Effector memory CD8-positive, alpha-beta T cell (primary cell): ENCODE data around the gene RUSC1.

Experiments used
- ATAC-seq: fragments of 150-1000 bp; cut with Tn5 transposase; replicated peaks from 2 replicates; pipeline ENCODE4 v1.10.0; 2021; ENCODE audit warnings: mild to moderate bottlenecking, moderate library complexity
- DNase-seq, 3 experiments: peaks; one replicate each; pipeline ENCODE4 v3.0.0; 2021
- H3K27ac Mint-ChIP-seq, 2 donors: one replicate each; pipeline ENCODE4 v1.8.0; 2022; ENCODE audit warnings: mild to moderate bottlenecking in 2 of 2, mixed read lengths in 2 of 2, moderate library complexity in 2 of 2
- H3K27me3 Mint-ChIP-seq, 2 donors: one replicate each; pipeline ENCODE4 v1.8.0; 2022; ENCODE audit warnings: mixed read lengths in 2 of 2
- H3K36me3 Mint-ChIP-seq: one replicate; pipeline ENCODE4 v1.8.0; 2022; ENCODE audit warnings: mild to moderate bottlenecking, moderate library complexity, mixed read lengths; ENCODE audit not compliant: insufficient read depth
- H3K4me1 Mint-ChIP-seq, 2 donors: one replicate each; pipeline ENCODE4 v1.8.0; 2022; ENCODE audit warnings: low read depth in 2 of 2, mixed read lengths in 2 of 2
- H3K4me3 Mint-ChIP-seq, 2 donors: one replicate each; pipeline ENCODE4 v1.8.0; 2022; ENCODE audit warnings: mild to moderate bottlenecking in 2 of 2, mixed read lengths in 2 of 2, moderate library complexity in 2 of 2
- H3K9me3 Mint-ChIP-seq, 2 donors: one replicate each; pipeline ENCODE4 v1.8.0; 2022; ENCODE audit warnings: mixed read lengths in 2 of 2

RUSC1 gene

DNA sequence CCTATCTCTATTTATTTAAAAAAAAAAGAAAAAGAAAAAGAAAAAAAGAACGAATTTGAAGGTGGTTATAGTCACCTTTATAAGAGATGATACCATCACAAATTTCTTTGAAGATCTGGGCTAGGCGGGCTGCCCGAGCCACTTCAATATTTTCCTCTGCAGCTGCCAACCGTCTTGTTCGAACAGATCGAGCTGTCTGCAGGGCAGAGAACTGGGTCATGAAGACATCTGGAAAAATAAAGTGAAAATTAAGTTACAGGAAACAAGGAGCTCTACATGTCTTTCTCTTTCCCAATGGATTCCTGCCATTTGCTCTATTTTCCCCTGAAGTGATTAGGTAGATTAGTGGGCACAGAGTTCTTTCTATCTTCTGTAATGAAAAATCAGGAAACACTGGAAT, 31.9 kb downstream of the RUSC1 start:
- DNase-seq = no peak
- no peak for ATAC-seq
- peaks cover 93% of the 10 kb centered on the region for H3K36me3 Mint-ChIP-seq
- no peaks in the 10 kb centered on the region for H3K4me1 Mint-ChIP-seq
- no peaks in the 10 kb centered on the region for H3K27me3 Mint-ChIP-seq
- no peaks in the 10 kb centered on the region for H3K9me3 Mint-ChIP-seq
- H3K4me3 Mint-ChIP-seq = no peak overlapping the region
- no peak overlapping the region for H3K27ac Mint-ChIP-seq

GRCh38 chr1:155360051-155360450, 39.4 kb downstream of the RUSC1 start:
- ATAC-seq (no peak), DNase-seq (no peak)
- Mint-ChIP-seq H3K4me1 (no peaks in the 10 kb centered on the region), H3K4me3 (no peak overlapping the region), H3K27ac (no peak overlapping the region), H3K27me3 (no peaks in the 10 kb centered on the region), H3K9me3 (no peaks in the 10 kb centered on the region), H3K36me3 (peaks cover 72% of the 10 kb centered on the region)

DNA sequence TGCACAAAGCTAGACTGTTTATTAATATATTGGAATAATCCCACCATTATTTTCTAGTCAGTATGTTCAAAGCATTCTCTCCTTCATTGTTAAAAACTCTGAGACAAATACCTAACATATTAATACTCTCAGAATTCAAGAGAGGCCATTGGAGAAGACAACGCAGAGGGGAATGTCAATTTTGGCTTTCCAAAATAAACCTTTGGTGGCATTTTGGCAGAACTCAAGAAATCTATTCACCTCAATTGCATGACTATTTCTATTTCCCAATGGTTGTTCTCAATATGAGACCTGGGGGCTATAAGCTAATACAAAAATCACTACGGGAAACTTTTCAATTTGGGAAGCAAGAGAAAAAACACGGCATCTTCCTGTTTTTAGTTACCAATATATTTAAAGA, 58.5 kb downstream of the RUSC1 start:
- Mint-ChIP-seq H3K4me3 (no peak overlapping the region), H3K27ac (peak overlapping the region in 1 of 2 donors; percentile 23), H3K36me3 (peaks cover 60% of the 10 kb centered on the region), H3K4me1 (no peaks in the 10 kb centered on the region), H3K9me3 (no peaks in the 10 kb centered on the region), H3K27me3 (no peaks in the 10 kb centered on the region)
- ATAC-seq (no peak), DNase-seq (no peak)

DNA sequence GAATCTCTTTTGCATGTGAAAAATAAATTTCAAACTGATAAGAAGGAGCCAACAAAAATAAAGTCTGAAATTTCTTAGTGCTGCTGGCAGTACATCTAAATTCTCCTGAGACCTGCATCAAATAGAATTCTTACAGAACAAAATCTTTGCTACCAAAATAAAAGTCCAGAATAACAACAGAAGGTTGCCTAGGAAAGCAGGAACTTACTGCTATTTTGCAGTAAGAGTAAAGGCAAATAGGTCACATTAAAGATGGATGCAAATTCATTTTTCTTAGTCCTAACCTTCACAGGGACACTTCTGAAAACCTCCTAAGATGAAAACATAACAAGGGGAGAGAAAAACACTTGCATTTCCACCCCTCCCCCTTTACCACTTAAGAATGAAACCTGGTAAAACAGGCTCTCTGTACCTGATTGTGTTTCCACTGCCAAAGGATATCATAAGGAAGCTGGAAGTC, 59.0 kb downstream of the RUSC1 start:
- H3K4me1 Mint-ChIP-seq = peaks cover 0 to 2% of the 10 kb centered on the region in 2 donors
- DNase-seq = no peak
- no peaks in the 10 kb centered on the region for H3K27me3 Mint-ChIP-seq
- no peak overlapping the region for H3K4me3 Mint-ChIP-seq
- ATAC-seq = peak; percentile 22
- H3K27ac Mint-ChIP-seq = peak overlapping the region in 1 of 2 donors; percentile 23
- peaks cover 61% of the 10 kb centered on the region for H3K36me3 Mint-ChIP-seq
- H3K9me3 Mint-ChIP-seq = no peaks in the 10 kb centered on the region
